Measurements from ENCODE around the gene TSPAN18. TPM values are rescaled to one million over a fixed set of nuclear protein-coding genes. Genes with fewer than 3 reads are reported as not detected.

Gene TSPAN18
- total and polyA plus RNA-seq, 2 experiments from 2014 or later: 6.0 to 10.6 TPM

- H3K4me1 Mint-ChIP-seq: peaks cover 17% of the 10 kb centered on the region
- Histone ChIP-seq H3F3A (replicated peaks; ENCODE audit: low read depth) (no peaks in the 10 kb centered on the region), H3K27ac (ENCODE audit: low read depth) (no peak overlapping the region), H3K27me3 (ENCODE audit: insufficient read depth) (no peaks in the 10 kb centered on the region), H3K36me3 (ENCODE audit: insufficient read depth) (no peaks in the 10 kb centered on the region), H4K20me1 (replicated peaks; ENCODE audit: insufficient read depth) (no peaks in the 10 kb centered on the region), H3K9me2 (ENCODE audit: insufficient read depth) (no peaks in the 10 kb centered on the region), H3K4me3 (no peak overlapping the region), H3K79me2 (replicated peaks; ENCODE audit: insufficient read depth) (no peaks in the 10 kb centered on the region), H2AFZ (no peak overlapping the region), H3K4me2 (no peak overlapping the region), H3K4me1 (ENCODE audit: insufficient read depth) (peaks cover 30% of the 10 kb centered on the region)
- H3K27me3 Mint-ChIP-seq (ENCODE audit: insufficient read depth, low read depth, poor library complexity): peaks cover 2% of the 10 kb centered on the region
- H3K4me3 Mint-ChIP-seq: no peak overlapping the region
- no peaks in the 10 kb centered on the region for H3K36me3 Mint-ChIP-seq (ENCODE audit: low read depth)
- TF ChIP-seq EZH2phosphoT487 (IDR thresholded peaks at IDR 0.05; ENCODE audit: unreplicated experiment) (no peak), JUNB (IDR thresholded peaks at IDR 0.05; ENCODE audit: unreplicated experiment) (no peak), CREB1 (CRISPR knock-in tag; IDR thresholded peaks at IDR 0.05; ENCODE audit: low read depth) (no peak), POLR2AphosphoS5 (IDR thresholded peaks at IDR 0.05; ENCODE audit: low read depth) (no peak), NANOG (IDR thresholded peaks at IDR 0.05; ENCODE audit: borderline replicate concordance) (no peak), ZNF331 (CRISPR knock-in tag; IDR thresholded peaks at IDR 0.05; ENCODE audit: low read depth) (no peak), ZNF114 (CRISPR knock-in tag; IDR thresholded peaks at IDR 0.05) (no peak), REST (IDR thresholded peaks at IDR 0.05; ENCODE audit: unreplicated experiment) (no peak), ZNF462 (CRISPR knock-in tag; IDR thresholded peaks at IDR 0.05) (no peak), EZH2 (IDR thresholded peaks at IDR 0.05; ENCODE audit: low read depth, unreplicated experiment) (no peak), STAT1 (IDR thresholded peaks at IDR 0.05; ENCODE audit: unreplicated experiment) (no peak), ETS1 (IDR thresholded peaks at IDR 0.05) (no peak), CTCF (conservative IDR thresholded peaks at IDR 0.05; ENCODE audit: low read depth in 2 of 2) (no peak)
- H3K9me3 Mint-ChIP-seq: no peaks in the 10 kb centered on the region
- no peak for DNase-seq (ENCODE audit: low spot score)
- H3K27ac Mint-ChIP-seq: no peak overlapping the region
- no peak for ATAC-seq
Measured at GRCh38 chr11:44875037-44875436, 148.3 kb downstream of the TSPAN18 start.

All from GM23338 (cell line).